Measurements from ENCODE around the gene ABHD2. TPM values are rescaled to one million over a fixed set of nuclear protein-coding genes. Genes with fewer than 3 reads are reported as not detected.
A peak's percentile ranks its signal among the peaks of the same experiment; 100 is the strongest.

Gene ABHD2
- total and polyA plus RNA-seq, 2 experiments from 2014 or later, result 5.2 to 15.2 TPM

DNA sequence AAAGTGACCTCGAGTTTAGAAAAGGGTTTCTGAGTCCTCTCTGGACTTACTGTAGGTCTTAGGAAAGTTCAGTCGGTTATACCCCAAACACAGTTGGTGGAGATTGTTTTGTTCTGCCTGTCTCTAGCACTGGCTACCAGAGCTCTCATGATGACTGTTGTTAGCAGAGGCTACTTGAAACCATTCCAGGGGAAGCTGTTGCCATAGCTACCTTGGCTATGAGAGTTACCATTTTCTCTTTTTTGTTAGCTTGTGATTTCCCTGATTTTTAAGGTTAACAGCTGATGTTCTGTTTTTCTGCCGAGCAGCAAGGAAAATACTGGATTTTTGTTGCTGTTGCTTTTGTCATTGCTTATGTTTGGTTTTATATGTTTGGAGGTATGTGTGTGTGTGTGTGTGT is 26.7 kb downstream of the ABHD2 start (continued):
- TF ChIP-seq CREB1 (CRISPR knock-in tag; IDR thresholded peaks at IDR 0.05; ENCODE audit: low read depth), result no peak

DNA sequence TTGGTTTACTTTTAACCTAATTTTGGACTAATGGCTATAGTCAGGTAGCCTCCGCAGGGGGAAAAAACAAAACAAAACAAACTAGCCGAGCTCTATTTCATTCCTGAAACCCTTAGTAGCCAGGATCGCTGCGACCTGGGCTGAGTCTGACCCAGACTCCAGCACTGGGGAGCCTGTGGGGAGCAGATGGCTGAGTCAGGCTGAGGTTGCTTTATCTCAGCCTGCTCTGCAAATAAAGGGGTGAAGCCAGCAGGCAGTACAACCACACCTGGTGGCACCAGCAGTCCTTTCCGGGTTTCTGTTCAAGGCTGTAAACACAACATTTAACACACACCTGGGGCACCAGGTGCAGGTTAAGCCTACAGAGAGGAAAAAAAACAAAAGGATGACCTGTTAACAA is 27.3 kb downstream of the ABHD2 start:
- TF ChIP-seq STAT1 (IDR thresholded peaks at IDR 0.05; ENCODE audit: unreplicated experiment), result no peak
- TF ChIP-seq JUNB (IDR thresholded peaks at IDR 0.05; ENCODE audit: unreplicated experiment), result no peak
- TF ChIP-seq NANOG (IDR thresholded peaks at IDR 0.05; ENCODE audit: borderline replicate concordance), result no peak
- TF ChIP-seq EZH2phosphoT487 (IDR thresholded peaks at IDR 0.05; ENCODE audit: unreplicated experiment), result no peak
- Histone ChIP-seq H4K20me1 (replicated peaks; ENCODE audit: insufficient read depth) (no peaks in the 10 kb centered on the region), H3K27ac (ENCODE audit: low read depth) (peak overlapping the region; percentile 64), H3K79me2 (replicated peaks; ENCODE audit: insufficient read depth) (no peaks in the 10 kb centered on the region), H3K9me2 (ENCODE audit: insufficient read depth) (no peaks in the 10 kb centered on the region), H3K4me2 (no peak overlapping the region; the same call in 1 of the 2 replicates), H3K36me3 (ENCODE audit: insufficient read depth) (no peaks in the 10 kb centered on the region), H3K27me3 (ENCODE audit: insufficient read depth) (no peaks in the 10 kb centered on the region), H2AFZ (no peak overlapping the region), H3K4me3 (no peak overlapping the region), H3K4me1 (ENCODE audit: insufficient read depth) (peaks cover 7% of the 10 kb centered on the region), H3F3A (replicated peaks; ENCODE audit: low read depth) (no peaks in the 10 kb centered on the region)
- Mint-ChIP-seq H3K9me3 (no peaks in the 10 kb centered on the region), H3K4me3 (peak overlapping the region; percentile 45; the same call in 2 of the 3 replicates), H3K27me3 (ENCODE audit: insufficient read depth, low read depth, poor library complexity) (peaks cover 6% of the 10 kb centered on the region), H3K36me3 (ENCODE audit: low read depth) (peaks cover 11% of the 10 kb centered on the region), H3K4me1 (peaks cover 66% of the 10 kb centered on the region), H3K27ac (peak overlapping the region; percentile 98)
- ATAC-seq, result peak; percentile 95
- DNase-seq (ENCODE audit: low spot score), result peak; percentile 50

- Histone ChIP-seq H3K36me3 (ENCODE audit: insufficient read depth) (no peaks in the 10 kb centered on the region), H3K4me1 (ENCODE audit: insufficient read depth) (peaks cover 2% of the 10 kb centered on the region), H3K27me3 (ENCODE audit: insufficient read depth) (no peaks in the 10 kb centered on the region), H3K4me3 (no peak overlapping the region), H3K9me2 (ENCODE audit: insufficient read depth) (no peaks in the 10 kb centered on the region), H3K79me2 (replicated peaks; ENCODE audit: insufficient read depth) (no peaks in the 10 kb centered on the region), H3K27ac (ENCODE audit: low read depth) (peak overlapping the region; percentile 48; the same call in 1 of the 2 replicates), H3F3A (replicated peaks; ENCODE audit: low read depth) (no peaks in the 10 kb centered on the region), H2AFZ (no peak overlapping the region), H3K4me2 (no peak overlapping the region; the same call in 1 of the 2 replicates), H4K20me1 (replicated peaks; ENCODE audit: insufficient read depth) (no peaks in the 10 kb centered on the region)
- Mint-ChIP-seq H3K4me1 (peaks cover 58% of the 10 kb centered on the region), H3K27me3 (ENCODE audit: insufficient read depth, low read depth, poor library complexity) (peaks cover 6% of the 10 kb centered on the region), H3K9me3 (no peaks in the 10 kb centered on the region), H3K4me3 (peak overlapping the region; percentile 21; the same call in 1 of the 3 replicates), H3K27ac (peak overlapping the region; percentile 98), H3K36me3 (ENCODE audit: low read depth) (peaks cover 11% of the 10 kb centered on the region)
- DNase-seq (ENCODE audit: low spot score), result no peak
- ATAC-seq, result no peak
- no peak for TF ChIP-seq JUNB (IDR thresholded peaks at IDR 0.05; ENCODE audit: unreplicated experiment)
Observed at GRCh38 chr15:89116404-89116803, 28.1 kb downstream of the ABHD2 start.

- H3K9me2 ChIP-seq (ENCODE audit: insufficient read depth), result no peaks in the 10 kb centered on the region
- no peaks in the 10 kb centered on the region for H4K20me1 ChIP-seq (replicated peaks; ENCODE audit: insufficient read depth)
- Mint-ChIP-seq H3K36me3 (ENCODE audit: low read depth) (peaks cover 11% of the 10 kb centered on the region), H3K4me1 (peaks cover 61% of the 10 kb centered on the region), H3K9me3 (no peaks in the 10 kb centered on the region), H3K27ac (0 out of 2 replicates have a peak overlapping the region, but pooled peaks have one; percentile 7), H3K27me3 (ENCODE audit: insufficient read depth, low read depth, poor library complexity) (peaks cover 6% of the 10 kb centered on the region), H3K4me3 (no peak overlapping the region)
- TF ChIP-seq EZH2phosphoT487 (IDR thresholded peaks at IDR 0.05; ENCODE audit: unreplicated experiment) (no peak), POLR2AphosphoS5 (IDR thresholded peaks at IDR 0.05; ENCODE audit: low read depth) (no peak), CREB1 (CRISPR knock-in tag; IDR thresholded peaks at IDR 0.05; ENCODE audit: low read depth) (no peak), NANOG (IDR thresholded peaks at IDR 0.05; ENCODE audit: borderline replicate concordance) (no peak), ZNF114 (CRISPR knock-in tag; IDR thresholded peaks at IDR 0.05) (no peak), JUNB (IDR thresholded peaks at IDR 0.05; ENCODE audit: unreplicated experiment) (no peak)
- TF ChIP-seq, protein P1, sequence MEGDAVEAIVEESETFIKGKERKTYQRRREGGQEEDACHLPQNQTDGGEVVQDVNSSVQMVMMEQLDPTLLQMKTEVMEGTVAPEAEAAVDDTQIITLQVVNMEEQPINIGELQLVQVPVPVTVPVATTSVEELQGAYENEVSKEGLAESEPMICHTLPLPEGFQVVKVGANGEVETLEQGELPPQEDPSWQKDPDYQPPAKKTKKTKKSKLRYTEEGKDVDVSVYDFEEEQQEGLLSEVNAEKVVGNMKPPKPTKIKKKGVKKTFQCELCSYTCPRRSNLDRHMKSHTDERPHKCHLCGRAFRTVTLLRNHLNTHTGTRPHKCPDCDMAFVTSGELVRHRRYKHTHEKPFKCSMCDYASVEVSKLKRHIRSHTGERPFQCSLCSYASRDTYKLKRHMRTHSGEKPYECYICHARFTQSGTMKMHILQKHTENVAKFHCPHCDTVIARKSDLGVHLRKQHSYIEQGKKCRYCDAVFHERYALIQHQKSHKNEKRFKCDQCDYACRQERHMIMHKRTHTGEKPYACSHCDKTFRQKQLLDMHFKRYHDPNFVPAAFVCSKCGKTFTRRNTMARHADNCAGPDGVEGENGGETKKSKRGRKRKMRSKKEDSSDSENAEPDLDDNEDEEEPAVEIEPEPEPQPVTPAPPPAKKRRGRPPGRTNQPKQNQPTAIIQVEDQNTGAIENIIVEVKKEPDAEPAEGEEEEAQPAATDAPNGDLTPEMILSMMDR (conservative IDR thresholded peaks at IDR 0.05; ENCODE audit: low read depth in 2 of 2), result no peak
- H3K79me2 ChIP-seq (replicated peaks; ENCODE audit: insufficient read depth), result no peaks in the 10 kb centered on the region
- no peak overlapping the region for H3K4me3 ChIP-seq
- DNase-seq (ENCODE audit: low spot score) (no peak), ATAC-seq (no peak)
- H3K27me3 ChIP-seq (ENCODE audit: insufficient read depth), result no peaks in the 10 kb centered on the region
- no peaks in the 10 kb centered on the region for H3K36me3 ChIP-seq (ENCODE audit: insufficient read depth)
- no peak overlapping the region for H2AFZ ChIP-seq
- H3K4me2 ChIP-seq, result no peak overlapping the region
- no peaks in the 10 kb centered on the region for H3F3A ChIP-seq (replicated peaks; ENCODE audit: low read depth)
- peaks cover 8% of the 10 kb centered on the region for H3K4me1 ChIP-seq (ENCODE audit: insufficient read depth)
- no peak overlapping the region for H3K27ac ChIP-seq (ENCODE audit: low read depth)
Observed at GRCh38 chr15:89117790-89118189, 29.5 kb downstream of the ABHD2 start.

Data from GM23338 (cell line).